IMR-90 (cell line): ENCODE data around the gene BRD1. TPM values are rescaled to one million over a fixed set of nuclear protein-coding genes. Genes with fewer than 3 reads are reported as not detected.
A peak's percentile ranks its signal among the peaks of the same experiment; 100 is the strongest.

Experiments used
- ATAC-seq: fragments of 200-7000 bp; cut with Tn5 transposase; 2 replicates; pipeline ENCODE4 v1.9.1; 2020; ENCODE audit warnings: low read depth, mild to moderate bottlenecking, moderate library complexity
- BruUV-seq: library from RNA; stranded (reverse); fragments of 400-500 nt; replicated peaks from 2 replicates; lab custom pipeline; 2021; lab: Mats Ljungman, UMichigan
- CTCF ChIA-PET: fragments of 300-600 bp; formaldehyde crosslinking; extraction: SDS; loops from one replicate; lab custom pipeline; 2021; ENCODE audit warnings: antibody characterized with exemption; lab: Yijun Ruan, JAX
- POLR2A ChIA-PET: fragments of 300-600 bp; sonication (Branson Sonifier 250); formaldehyde crosslinking; loops from one replicate; lab custom pipeline; 2022; ENCODE audit warnings: antibody characterized with exemption; ENCODE audit not compliant: unreplicated experiment; lab: Charles Lee
- DNase-seq: peaks from one replicate; pipeline ENCODE4 v3.0.0; 2013
- H2AFZ ChIP-seq: replicated peaks from 2 replicates; pipeline ENCODE3; 2013; ENCODE audit warnings: low read length, mild to moderate bottlenecking; ENCODE audit not compliant: poor library complexity
- H2AK5ac ChIP-seq: 2 replicates; pipeline ENCODE4 v1.6.1; 2013; ENCODE audit warnings: low read depth, low read length, inconsistent platforms
- H2AK9ac ChIP-seq: replicated peaks from 2 replicates; pipeline ENCODE3; 2013; ENCODE audit warnings: mild to moderate bottlenecking, low read depth, low read length, moderate library complexity; ENCODE audit not compliant: poor library complexity
- H2BK120ac ChIP-seq: 2 replicates; pipeline ENCODE4 v1.6.1; 2013; ENCODE audit warnings: low read depth, low read length, inconsistent platforms
- H2BK15ac ChIP-seq: 3 replicates; pipeline ENCODE4 v1.6.1; 2013; ENCODE audit warnings: low read depth, low read length, inconsistent platforms
- H2BK20ac ChIP-seq: 2 replicates; pipeline ENCODE4 v1.6.1; 2013; ENCODE audit warnings: low read depth, mild to moderate bottlenecking, inconsistent platforms, low read length, moderate library complexity
- H2BK5ac ChIP-seq: 2 replicates; pipeline ENCODE4 v1.6.1; 2013; ENCODE audit warnings: mild to moderate bottlenecking, low read depth, low read length, inconsistent platforms; ENCODE audit not compliant: poor library complexity, severe bottlenecking
- H3K14ac ChIP-seq: replicated peaks from 2 replicates; pipeline ENCODE4 v1.6.1; 2013; ENCODE audit warnings: low read depth, low read length, inconsistent platforms
- H3K18ac ChIP-seq: 2 replicates; pipeline ENCODE4 v1.6.1; 2013; ENCODE audit warnings: low read depth, low read length, control low read depth
- H3K23ac ChIP-seq: 2 replicates; pipeline ENCODE4 v1.6.1; 2013; ENCODE audit warnings: low read depth, low read length, inconsistent platforms
- H3K27ac ChIP-seq: 2 replicates; pipeline ENCODE4 v1.5.1; 2013; ENCODE audit warnings: mild to moderate bottlenecking, control low read depth, low read length; ENCODE audit not compliant: insufficient read depth
- H3K27me3 ChIP-seq: 2 replicates; pipeline ENCODE4 v1.6.1; 2013; ENCODE audit warnings: low read length; ENCODE audit not compliant: control insufficient read depth, insufficient read depth
- H3K36me3 ChIP-seq: 2 replicates; pipeline ENCODE4 v1.6.1; 2013; ENCODE audit warnings: low read length, mixed read lengths; ENCODE audit not compliant: control insufficient read depth, insufficient read depth
- H3K4ac ChIP-seq: 2 replicates; pipeline ENCODE4 v1.6.1; 2013; ENCODE audit warnings: low read depth, low read length, inconsistent platforms
- H3K4me1 ChIP-seq: 2 replicates; pipeline ENCODE4 v1.6.1; 2013; ENCODE audit warnings: low read length, mixed read lengths; ENCODE audit not compliant: control insufficient read depth, insufficient read depth
- H3K4me2 ChIP-seq: 2 replicates; pipeline ENCODE4 v1.6.1; 2013; ENCODE audit warnings: low read depth, mild to moderate bottlenecking, control low read depth, low read length, moderate library complexity
- H3K4me3 ChIP-seq: 2 replicates; pipeline ENCODE4 v1.5.1; 2013; ENCODE audit warnings: low read depth, mild to moderate bottlenecking, control low read depth, low read length, moderate library complexity; ENCODE audit not compliant: insufficient read depth
- H3K56ac ChIP-seq: 2 replicates; pipeline ENCODE4 v1.6.1; 2013; ENCODE audit warnings: low read length, inconsistent platforms; ENCODE audit not compliant: insufficient read depth; ENCODE audit errors: extremely low read depth
- H3K79me1 ChIP-seq, 2 experiments: 2 replicates each; pipeline ENCODE4 v1.6.1; 2013; ENCODE audit warnings: low read length in 2 of 2, inconsistent platforms in 1 of 2, low read depth in 1 of 2
- H3K9ac ChIP-seq: 2 replicates; pipeline ENCODE4 v1.6.1; 2013; ENCODE audit warnings: low read depth, low read length, control low read depth
- H3K9me1 ChIP-seq: 2 replicates; pipeline ENCODE4 v1.6.1; 2013; ENCODE audit warnings: low read length, inconsistent platforms; ENCODE audit not compliant: insufficient read depth
- H3K9me3 ChIP-seq: 2 replicates; pipeline ENCODE4 v1.6.1; 2013; ENCODE audit warnings: low read length; ENCODE audit not compliant: control insufficient read depth, insufficient read depth
- H4K20me1 ChIP-seq: 2 replicates; pipeline ENCODE4 v1.6.1; 2013; ENCODE audit warnings: low read length, inconsistent platforms; ENCODE audit not compliant: insufficient read depth
- H4K5ac ChIP-seq: 2 replicates; pipeline ENCODE4 v1.6.1; 2013; ENCODE audit warnings: mild to moderate bottlenecking, low read depth, low read length, control low read depth
- H4K8ac ChIP-seq, 2 experiments: 2 replicates each; pipeline ENCODE4 v1.6.1; 2013; ENCODE audit warnings: low read depth in 2 of 2, low read length in 2 of 2, control low read depth in 1 of 2, inconsistent platforms in 1 of 2
- H4K91ac ChIP-seq: 2 replicates; pipeline ENCODE4 v1.6.1; 2013; ENCODE audit warnings: low read depth, low read length, inconsistent platforms; ENCODE audit not compliant: insufficient read depth
- CEBPB ChIP-seq: IDR thresholded peaks from 2 replicates; pipeline ENCODE4 v1.6.1; 2012; ENCODE audit warnings: low read depth, low read length, improper control_type of control experiment
- CHD1 ChIP-seq: IDR thresholded peaks from 2 replicates; pipeline ENCODE4 v1.6.1; 2012; ENCODE audit warnings: low read depth, low read length, improper control_type of control experiment
- FOS ChIP-seq: fragments of 150-350 bp; IDR thresholded peaks from 2 replicates; pipeline ENCODE4 v1.6.1; 2016; ENCODE audit warnings: low read depth, low read length
- MAFK ChIP-seq: IDR thresholded peaks from 2 replicates; pipeline ENCODE4 v1.6.1; 2012; ENCODE audit warnings: low read depth, low read length, improper control_type of control experiment
- MAZ ChIP-seq: IDR thresholded peaks from 2 replicates; pipeline ENCODE4 v1.6.1; 2012; ENCODE audit warnings: low read depth, mild to moderate bottlenecking, low read length, improper control_type of control experiment, moderate library complexity, borderline replicate concordance
- MXI1 ChIP-seq: IDR thresholded peaks from 2 replicates; pipeline ENCODE4 v1.6.1; 2012; ENCODE audit warnings: low read depth, mild to moderate bottlenecking, low read length, moderate library complexity, borderline replicate concordance
- POLR2A ChIP-seq: IDR thresholded peaks from 2 replicates; pipeline ENCODE4 v1.6.1; 2012; ENCODE audit warnings: mild to moderate bottlenecking, low read depth, low read length
- RFX5 ChIP-seq: IDR thresholded peaks from 2 replicates; pipeline ENCODE4 v1.8.0; 2012; ENCODE audit warnings: low read depth, mild to moderate bottlenecking, low read length, moderate library complexity
- SMC3 ChIP-seq: fragments of 150-350 bp; IDR thresholded peaks from 2 replicates; pipeline ENCODE4 v1.6.1; 2016; ENCODE audit warnings: low read depth, mild to moderate bottlenecking, antibody characterized with exemption, low read length, moderate library complexity
- WGBS, 2 experiments: methylation state at CpG; one replicate each; pipeline versions ENCODE4 v1.1.5 to v1.1.7; 2013; ENCODE audit warnings: missing lambda C conversion rate in 2 of 2; ENCODE audit not compliant: insufficient read length in 1 of 2; ENCODE audit errors: extremely low coverage in 2 of 2; 5-methylcytosine and 5-hydroxymethylcytosine counted together
- dilution Hi-C: fragments of 300-500 bp; cut with HindIII; formaldehyde crosslinking; loops from one replicate; pipeline ENCODE4 v1.14.3; 2018; ENCODE audit warnings: low sequenced_read_pairs; ENCODE audit not compliant: unreplicated experiment
- in situ Hi-C: fragments of 300-500 bp; cut with MboI; formaldehyde crosslinking; loops from 3 replicates; pipeline ENCODE4 v1.14.3; 2019; ENCODE audit warnings: low sequenced_read_pairs, inconsistent platforms, mixed read lengths
- intact Hi-C: fragments of 100-400 bp; cut with micrococcal nuclease; formaldehyde crosslinking; loops from 2 replicates; pipeline ENCODE4 v1.10.0; 2022
- polyA plus RNA-seq, 3 experiments: library from polyadenylated mRNA; depleted of rRNA; stranded (reverse); fragments of >200 nt; gene quantifications; 2 replicates each; pipeline ENCODE4 v1.2.3, GENCODE V29; 2012; ENCODE audit warnings: low replicate concordance in 1 of 3
- total RNA-seq: library from RNA; depleted of rRNA; stranded (reverse); fragments of >200 nt; gene quantifications from 2 replicates; pipeline ENCODE4 v1.2.3, GENCODE V29; 2012

Gene BRD1
- total and polyA plus RNA-seq, 2 of the 4 experiments (the other 2 are of a cell fraction): 10.0 to 10.6 TPM

GRCh38 chr22:49785841-49786471 is 41.7 kb downstream of the BRD1 start:
- no TSS peak for BruUV-seq
- Histone ChIP-seq H3K4me3 (no peak overlapping the region), H3K9me1 (peaks cover 4% of the 10 kb centered on the region; the same call in 1 of the 2 replicates), H3K4me2 (no peak overlapping the region), H4K91ac (no peak overlapping the region), H2AK5ac (no peak overlapping the region), H4K5ac (no peak overlapping the region), H3K4ac (no peak overlapping the region), H3K56ac (no peak overlapping the region), H4K20me1 (peaks cover 85% of the 10 kb centered on the region), H3K36me3 (peaks cover 64% of the 10 kb centered on the region), H3K27ac (no peak overlapping the region), H3K9me3 (no peaks in the 10 kb centered on the region), H2BK5ac (no peak overlapping the region), H3K23ac (no peak overlapping the region), H3K9ac (no peak overlapping the region), H3K14ac (no peak overlapping the region), H2BK20ac (no peak overlapping the region), H3K27me3 (no peaks in the 10 kb centered on the region), H2BK120ac (no peak overlapping the region), H2AK9ac (peak overlapping the region; percentile 66), H3K79me1 (peaks cover 16 to 74% of the 10 kb centered on the region in 2 experiments; a peak in 3 of 4 replicates), H3K4me1 (peaks cover 14% of the 10 kb centered on the region), H4K8ac (no peak overlapping the region), H2AFZ (no peak overlapping the region), H2BK15ac (no peak overlapping the region), H3K18ac (no peak overlapping the region)
- ATAC-seq: no peak
- TF ChIP-seq SMC3 (no peak), MAZ (no peak), CHD1 (no peak), MAFK (no peak), CEBPB (no peak), POLR2A (no peak), MXI1 (no peak), RFX5 (no peak), FOS (no peak)
- DNase-seq: no peak
- 86% methylated on average over 7 of the region's 19 CpGs; no CpG with 5 or more reads in 1 of the 2 experiments for WGBS, 2 experiments
- POLR2A ChIA-PET: no interaction called here
- CTCF ChIA-PET: no interaction called here
- in situ Hi-C loops (no loop called here), dilution Hi-C loops (no loop called here), intact Hi-C loops (no loop called here)
